Neuronal stem cell (in vitro differentiated cells): Measurements from ENCODE around the gene FKBP15.
"Not testable (repeated sequence)": the region's sequence is repeated elsewhere in the genome, so short reads cannot be mapped to it uniquely, and the experiment has no call there.

ENCODE experiments used
- DNase-seq: peaks from one replicate; pipeline ENCODE4 v3.0.0-alpha.2; 2013; ENCODE audit warnings: low spot score
- H2AFZ ChIP-seq: one replicate; pipeline ENCODE4 v1.6.1; 2013; ENCODE audit warnings: mild to moderate bottlenecking, low read length, inconsistent platforms
- H2AK5ac ChIP-seq: 2 replicates; pipeline ENCODE4 v1.6.1; 2013; ENCODE audit warnings: low read depth, mild to moderate bottlenecking, inconsistent platforms, low read length, moderate library complexity, mixed read lengths
- H2BK120ac ChIP-seq: 2 replicates; pipeline ENCODE4 v1.6.1; 2013; ENCODE audit warnings: low read depth, mild to moderate bottlenecking, inconsistent platforms, low read length, moderate library complexity, mixed read lengths
- H2BK12ac ChIP-seq: one replicate; pipeline ENCODE4 v1.6.1; 2013; ENCODE audit warnings: low read length, inconsistent platforms
- H2BK15ac ChIP-seq: 2 replicates; pipeline ENCODE4 v1.6.1; 2013; ENCODE audit warnings: mild to moderate bottlenecking, low read length, inconsistent platforms, mixed read lengths
- H2BK5ac ChIP-seq: one replicate; pipeline ENCODE4 v1.6.1; 2013; ENCODE audit warnings: inconsistent platforms, mild to moderate bottlenecking, low read length, moderate library complexity
- H3K14ac ChIP-seq: one replicate; pipeline ENCODE4 v1.6.1; 2013; ENCODE audit warnings: low read length, inconsistent platforms
- H3K18ac ChIP-seq: 2 replicates; pipeline ENCODE4 v1.6.1; 2013; ENCODE audit warnings: low read length, inconsistent platforms
- H3K23ac ChIP-seq: 2 replicates; pipeline ENCODE4 v1.6.1; 2013; ENCODE audit warnings: low read depth, mild to moderate bottlenecking, mixed read lengths, low read length, inconsistent platforms; ENCODE audit not compliant: poor library complexity
- H3K27ac ChIP-seq: replicated peaks from 3 replicates; pipeline ENCODE4 v1.5.1; 2013; ENCODE audit warnings: low read length, inconsistent platforms
- H3K27me3 ChIP-seq, 3 experiments: 2 replicates each; pipeline ENCODE4 v1.6.1; 2013; ENCODE audit warnings: low read length in 3 of 3, mild to moderate bottlenecking in 2 of 3, inconsistent platforms in 1 of 3, low read depth in 1 of 3, mixed read lengths in 1 of 3, moderate library complexity in 1 of 3; ENCODE audit not compliant: control insufficient read depth in 3 of 3, insufficient read depth in 3 of 3
- H3K36me3 ChIP-seq, 2 donors: replicated peaks in 1 of 2; 2 replicates each; pipeline ENCODE4 v1.6.1; 2013; ENCODE audit warnings: low read length in 2 of 2; ENCODE audit not compliant: control insufficient read depth in 2 of 2, insufficient read depth in 2 of 2
- H3K4ac ChIP-seq: 2 replicates; pipeline ENCODE4 v1.6.1; 2013; ENCODE audit warnings: inconsistent platforms, mild to moderate bottlenecking, low read length, moderate library complexity
- H3K4me1 ChIP-seq, 2 donors: 1 replicate in 1 of 2; 2 replicates in 1 of 2; pipeline ENCODE4 v1.6.1; 2013; ENCODE audit warnings: low read length in 2 of 2, low read depth in 1 of 2; ENCODE audit not compliant: control insufficient read depth in 2 of 2, insufficient read depth in 1 of 2
- H3K4me2 ChIP-seq: one replicate; pipeline ENCODE4 v1.6.1; 2013; ENCODE audit warnings: mild to moderate bottlenecking, low read length, inconsistent platforms; ENCODE audit not compliant: insufficient read depth, poor library complexity, severe bottlenecking
- H3K4me3 ChIP-seq, 2 donors: 2 replicates each; pipeline ENCODE4 v1.5.1; 2013; ENCODE audit warnings: low read length in 2 of 2, mild to moderate bottlenecking in 2 of 2, inconsistent platforms in 1 of 2, moderate library complexity in 1 of 2
- H3K79me1 ChIP-seq: one replicate; pipeline ENCODE4 v1.6.1; 2013; ENCODE audit warnings: low read depth, mild to moderate bottlenecking, inconsistent platforms, low read length, moderate library complexity
- H3K9ac ChIP-seq: one replicate; pipeline ENCODE4 v1.6.1; 2013; ENCODE audit warnings: mild to moderate bottlenecking, low read depth, low read length, inconsistent platforms; ENCODE audit not compliant: poor library complexity
- H3K9me3 ChIP-seq, 2 donors: replicated peaks in 1 of 2; 2 replicates each; pipeline versions ENCODE3 to v1.6.1; 2013; ENCODE audit warnings: low read length in 2 of 2, mild to moderate bottlenecking in 2 of 2, inconsistent platforms in 1 of 2, low read depth in 1 of 2, mixed read lengths in 1 of 2, moderate library complexity in 1 of 2; ENCODE audit not compliant: control insufficient read depth in 2 of 2, insufficient read depth in 1 of 2
- H4K8ac ChIP-seq: one replicate; pipeline ENCODE4 v1.6.1; 2013; ENCODE audit warnings: low read depth, mild to moderate bottlenecking, inconsistent platforms, low read length, moderate library complexity
- H4K91ac ChIP-seq: one replicate; pipeline ENCODE4 v1.6.1; 2013; ENCODE audit warnings: low read length, low read depth, mild to moderate bottlenecking, inconsistent platforms; ENCODE audit not compliant: poor library complexity
- WGBS, 2 donors: extraction: QIAGEN DNeasy Blood & Tissue Kit; methylation state at CpG; one replicate each; pipeline ENCODE4 v1.1.7; 2013; ENCODE audit warnings: missing lambda C conversion rate in 2 of 2, mixed read lengths in 1 of 2; ENCODE audit not compliant: insufficient read length in 2 of 2, insufficient replicate concordance in 1 of 2; ENCODE audit errors: extremely low coverage in 2 of 2; 5-methylcytosine and 5-hydroxymethylcytosine counted together

The FKBP15 gene

GRCh38 chr9:113148781-113149510 lies 72.1 kb downstream of the FKBP15 start:
- no peak overlapping the region for H3K18ac ChIP-seq
- H3K36me3 ChIP-seq: no peaks in the 10 kb centered on the region
- H3K23ac ChIP-seq: no peak overlapping the region
- no peak overlapping the region for H3K27ac ChIP-seq
- no peaks in the 10 kb centered on the region for H3K79me1 ChIP-seq
- H3K4me3 ChIP-seq: no peak overlapping the region
- H2BK15ac ChIP-seq: no peak overlapping the region
- no peak for DNase-seq
- peaks cover 0 to 31% (median 16%) of the 10 kb centered on the region in 3 experiments for H3K27me3 ChIP-seq
- H3K4ac ChIP-seq: no peak overlapping the region
- no CpG with 5 or more reads among the region's 8 CpGs for WGBS, 2 donors
- no peaks in the 10 kb centered on the region for H3K9me3 ChIP-seq
- no peaks in the 10 kb centered on the region for H3K4me1 ChIP-seq
- no peak overlapping the region for H3K14ac ChIP-seq
- H2BK120ac ChIP-seq: no peak overlapping the region
- H4K91ac ChIP-seq: no peak overlapping the region
- H3K4me2 ChIP-seq: no peak overlapping the region
- H2AK5ac ChIP-seq: no peak overlapping the region
- no peak overlapping the region for H2BK12ac ChIP-seq
- no peak overlapping the region for H3K9ac ChIP-seq
- H2AFZ ChIP-seq: no peak overlapping the region
- no peak overlapping the region for H2BK5ac ChIP-seq
- H4K8ac ChIP-seq: no peak overlapping the region

DNA sequence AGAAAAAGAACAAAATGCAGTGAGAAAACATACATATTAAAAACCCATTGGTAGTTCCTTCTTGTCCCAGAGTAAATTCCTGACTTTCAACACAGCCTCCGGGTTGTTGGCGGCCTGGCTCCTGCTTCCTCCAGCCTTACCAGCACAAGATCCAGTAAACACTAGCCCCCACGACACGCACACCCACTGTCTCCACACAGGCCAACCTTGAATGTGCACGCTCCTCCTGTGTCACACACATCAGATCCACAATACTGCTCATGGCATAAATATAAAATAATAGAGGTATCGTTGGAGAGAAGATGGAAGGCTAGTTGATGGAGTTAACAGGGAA lies 72.7 kb downstream of the FKBP15 start:
- Histone ChIP-seq H4K91ac (no peak overlapping the region), H3K79me1 (no peaks in the 10 kb centered on the region), H3K4me2 (no peak overlapping the region), H3K27ac (no peak overlapping the region), H3K4me3 (no peak overlapping the region), H2BK120ac (no peak overlapping the region), H3K14ac (no peak overlapping the region), H3K9ac (no peak overlapping the region), H3K18ac (no peak overlapping the region), H2AFZ (no peak overlapping the region), H3K4ac (no peak overlapping the region), H4K8ac (no peak overlapping the region), H3K36me3 (no peaks in the 10 kb centered on the region), H3K23ac (no peak overlapping the region), H3K9me3 (no peaks in the 10 kb centered on the region), H2BK5ac (no peak overlapping the region), H2BK12ac (no peak overlapping the region), H2AK5ac (no peak overlapping the region), H2BK15ac (no peak overlapping the region), H3K27me3 (peaks cover 0 to 31% (median 16%) of the 10 kb centered on the region in 3 experiments), H3K4me1 (no peaks in the 10 kb centered on the region)
- WGBS, 2 donors: no CpG with 5 or more reads among the region's 6 CpGs
- no peak for DNase-seq

DNA sequence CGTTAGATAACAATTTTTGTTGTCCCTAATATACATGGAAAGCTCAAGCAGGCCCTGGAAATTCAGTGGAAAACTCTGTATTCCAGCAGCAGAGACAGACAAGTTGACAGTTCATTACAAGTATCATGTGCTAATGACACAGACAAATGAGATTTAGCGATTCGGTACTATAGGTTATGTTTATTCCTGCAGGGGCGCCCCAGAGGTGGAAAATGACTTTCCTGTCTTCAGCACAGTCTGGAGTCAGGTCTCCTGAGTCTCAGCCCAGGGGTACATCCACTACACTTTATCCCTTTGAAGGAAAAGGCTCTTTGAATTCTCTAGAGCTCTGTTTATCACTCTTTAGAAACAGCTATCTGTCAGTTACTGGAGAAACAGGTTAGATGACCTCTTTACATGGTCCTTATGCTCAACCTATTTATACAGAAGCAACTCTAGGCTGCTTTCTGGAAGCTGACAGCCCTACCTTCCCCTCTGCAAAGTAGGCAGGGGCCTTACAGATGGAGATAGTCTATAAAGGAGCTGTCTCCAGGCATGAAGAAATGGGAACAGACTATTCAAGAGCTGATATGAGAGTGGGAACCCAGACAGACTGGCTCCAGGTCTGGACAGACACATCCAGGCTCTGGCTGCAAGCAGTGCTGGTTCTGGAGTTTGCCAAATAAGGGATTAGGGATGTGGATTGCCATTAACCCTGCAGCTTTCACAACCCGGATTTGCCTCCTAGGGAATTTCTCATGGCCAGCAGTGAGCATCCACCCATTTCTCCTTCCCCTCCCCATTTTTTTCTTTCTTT lies 77.4 kb downstream of the FKBP15 start:
- Histone ChIP-seq H3K9ac (no peak overlapping the region), H2BK120ac (no peak overlapping the region), H2BK5ac (no peak overlapping the region), H3K4me3 (no peak overlapping the region), H2BK15ac (no peak overlapping the region), H3K27ac (no peak overlapping the region), H3K18ac (no peak overlapping the region), H3K79me1 (no peaks in the 10 kb centered on the region), H3K4me2 (no peak overlapping the region), H4K91ac (no peak overlapping the region), H3K4ac (no peak overlapping the region), H2BK12ac (no peak overlapping the region), H2AFZ (no peak overlapping the region), H3K14ac (no peak overlapping the region), H3K9me3 (peaks cover 6 to 11% of the 10 kb centered on the region in 2 donors), H2AK5ac (no peak overlapping the region), H4K8ac (no peak overlapping the region), H3K36me3 (no peaks in the 10 kb centered on the region), H3K4me1 (peaks cover 0 to 12% of the 10 kb centered on the region in 2 donors), H3K23ac (no peak overlapping the region), H3K27me3 (peaks cover 0 to 10% (median 0%) of the 10 kb centered on the region in 3 experiments)
- DNase-seq: no peak
- no CpG with 5 or more reads among the region's 5 CpGs for WGBS, 2 donors

GRCh38 chr9:113140896-113141295 lies 80.2 kb downstream of the FKBP15 start:
- not testable (repeated sequence) for H2AFZ ChIP-seq, H3K27me3 ChIP-seq, H3K36me3 ChIP-seq, H3K14ac ChIP-seq, H2AK5ac ChIP-seq, H3K79me1 ChIP-seq, H3K4me2 ChIP-seq, H3K4ac ChIP-seq, H2BK12ac ChIP-seq, H3K27ac ChIP-seq, H3K23ac ChIP-seq, H2BK120ac ChIP-seq, H2BK5ac ChIP-seq, H3K4me3 ChIP-seq, H4K91ac ChIP-seq, H3K18ac ChIP-seq, DNase-seq, H4K8ac ChIP-seq, H2BK15ac ChIP-seq, H3K9ac ChIP-seq
- H3K9me3 ChIP-seq: peaks cover 6 to 11% of the 10 kb centered on the region in 2 donors
- no CpG with 5 or more reads among the region's 9 CpGs for WGBS, 2 donors
- H3K4me1 ChIP-seq: peaks cover 0 to 12% of the 10 kb centered on the region in 2 donors
